Myocyte (in vitro differentiated cells): ENCODE measurements around the gene PLEKHG5. TPM values are rescaled to one million over a fixed set of nuclear protein-coding genes. Genes with fewer than 3 reads are reported as not detected.

ENCODE experiments used
- DNase-seq: peaks from one replicate; pipeline ENCODE4 v3.0.0-alpha.2; 2012; ENCODE audit warnings: low read depth
- total RNA-seq: library from RNA; depleted of rRNA; stranded (reverse); fragments of >200 nt; gene quantifications from 2 replicates; pipeline ENCODE4 v1.2.3, GENCODE V29; 2014

PLEKHG5 gene
- total RNA-seq, 1 donor from 2014 or later: 52.4 TPM

DNA sequence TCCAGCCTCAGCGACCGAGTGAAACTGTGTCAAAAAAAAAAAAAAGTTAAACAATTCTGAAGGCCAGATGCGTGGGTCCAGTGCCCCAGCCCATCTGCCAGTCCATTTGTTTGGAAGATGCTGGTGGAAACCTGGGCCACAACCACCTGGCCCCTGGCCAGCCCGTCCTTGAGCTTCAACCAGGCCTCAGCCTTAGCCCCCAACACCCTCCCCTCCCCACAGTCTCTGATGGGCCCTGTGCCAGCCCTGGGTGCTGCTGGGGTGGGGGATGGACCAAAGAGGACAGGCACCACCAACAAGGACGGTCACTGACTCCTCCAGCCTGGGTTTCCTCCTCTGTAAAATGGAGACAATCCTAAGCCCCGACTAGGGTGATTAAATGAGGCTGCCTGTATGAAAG is 19.6 kb upstream of the PLEKHG5 start:
- DNase-seq: no peak

GRCh38 chr1:6510493-6510892 is 19.0 kb upstream of the PLEKHG5 start:
- DNase-seq: no peak

- no peak for DNase-seq
Measured at GRCh38 chr1:6509919-6510291, 18.4 kb upstream of the PLEKHG5 start.

GRCh38 chr1:6509220-6509918 is 17.9 kb upstream of the PLEKHG5 start:
- DNase-seq: peak; percentile 68

GRCh38 chr1:6508816-6509189 is 17.3 kb upstream of the PLEKHG5 start:
- DNase-seq: no peak

DNA sequence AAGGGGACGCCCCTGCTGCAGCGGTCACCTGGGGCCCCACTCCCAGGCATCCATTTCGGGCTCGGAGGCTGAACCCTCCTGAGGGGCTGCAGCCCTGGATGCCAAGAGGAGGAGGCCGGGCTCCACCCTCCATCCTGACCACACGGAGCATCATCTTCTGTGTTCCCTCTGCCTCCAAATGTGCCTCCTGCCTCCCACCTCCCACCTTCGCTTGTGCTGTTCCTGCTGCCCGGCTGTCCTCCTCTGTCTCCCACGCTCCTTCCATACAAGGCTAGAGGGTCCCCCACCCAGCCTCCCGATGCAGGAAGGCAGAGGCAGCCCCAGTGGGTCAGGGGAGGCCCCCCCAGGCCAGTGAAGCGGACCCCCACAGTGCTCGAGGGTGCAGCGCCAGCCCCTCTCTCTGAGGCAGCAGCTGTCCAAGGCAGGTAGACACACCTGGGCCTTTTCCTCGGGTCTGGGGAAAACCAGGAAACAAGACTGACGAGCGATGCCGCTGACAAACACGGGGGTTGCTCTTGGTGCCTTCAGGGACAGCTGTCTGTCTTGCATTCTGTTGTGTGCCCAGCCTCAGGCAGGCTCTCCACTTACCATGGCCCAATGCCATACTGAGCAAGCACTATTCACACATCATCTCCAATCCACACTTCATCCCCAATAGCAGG is 16.8 kb upstream of the PLEKHG5 start:
- DNase-seq: peak; percentile 95

- no peak for DNase-seq
Measured at GRCh38 chr1:6507461-6507911, 16.0 kb upstream of the PLEKHG5 start.

- DNase-seq: peak; percentile 61
Measured at GRCh38 chr1:6507037-6507428, 15.6 kb upstream of the PLEKHG5 start.

GRCh38 chr1:6506210-6507036 is 15.0 kb upstream of the PLEKHG5 start:
- DNase-seq: no peak

DNA sequence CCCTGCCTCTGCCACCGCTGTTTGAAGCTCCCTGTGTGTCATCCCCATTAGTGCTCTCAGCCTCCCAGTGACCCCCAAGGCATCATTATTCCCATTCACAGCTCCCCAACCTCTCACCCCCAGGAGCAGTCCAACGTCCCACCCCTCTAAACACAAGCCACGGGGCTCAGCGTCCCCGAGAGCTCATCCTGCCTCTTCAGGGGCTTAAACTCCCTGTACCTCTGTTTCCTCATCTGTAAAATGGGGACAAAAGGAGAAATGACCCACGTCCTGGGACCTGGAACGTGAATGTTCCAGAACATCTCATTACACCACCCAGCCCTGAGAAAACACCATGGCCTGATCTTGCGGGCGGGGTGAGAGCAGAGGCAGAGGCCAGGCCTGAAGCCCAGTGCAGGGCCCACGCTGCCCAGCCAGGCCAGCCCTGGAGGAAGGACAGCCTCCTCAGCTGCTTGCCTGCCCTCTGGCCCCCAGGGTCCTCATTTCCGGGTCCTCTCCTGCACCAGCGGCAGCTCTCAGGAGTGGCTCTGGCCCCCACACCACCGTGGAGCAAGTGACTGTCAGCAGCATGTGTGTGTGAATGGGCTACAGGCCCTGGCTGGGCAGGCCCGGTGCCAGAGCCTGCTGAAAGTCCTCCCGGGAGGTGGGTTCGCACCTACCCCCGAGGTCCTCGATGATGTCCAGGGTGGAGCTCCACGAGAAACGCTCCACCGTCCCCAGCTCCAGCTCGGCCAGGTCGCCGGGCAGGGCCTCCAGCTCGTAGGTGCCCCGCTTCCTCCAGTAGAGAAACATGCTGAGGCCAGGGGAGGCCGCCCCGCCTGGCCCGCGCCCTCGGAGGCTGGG is 14.1 kb upstream of the PLEKHG5 start:
- DNase-seq: no peak

GRCh38 chr1:6504887-6505286 is 13.4 kb upstream of the PLEKHG5 start:
- DNase-seq: no peak

DNA sequence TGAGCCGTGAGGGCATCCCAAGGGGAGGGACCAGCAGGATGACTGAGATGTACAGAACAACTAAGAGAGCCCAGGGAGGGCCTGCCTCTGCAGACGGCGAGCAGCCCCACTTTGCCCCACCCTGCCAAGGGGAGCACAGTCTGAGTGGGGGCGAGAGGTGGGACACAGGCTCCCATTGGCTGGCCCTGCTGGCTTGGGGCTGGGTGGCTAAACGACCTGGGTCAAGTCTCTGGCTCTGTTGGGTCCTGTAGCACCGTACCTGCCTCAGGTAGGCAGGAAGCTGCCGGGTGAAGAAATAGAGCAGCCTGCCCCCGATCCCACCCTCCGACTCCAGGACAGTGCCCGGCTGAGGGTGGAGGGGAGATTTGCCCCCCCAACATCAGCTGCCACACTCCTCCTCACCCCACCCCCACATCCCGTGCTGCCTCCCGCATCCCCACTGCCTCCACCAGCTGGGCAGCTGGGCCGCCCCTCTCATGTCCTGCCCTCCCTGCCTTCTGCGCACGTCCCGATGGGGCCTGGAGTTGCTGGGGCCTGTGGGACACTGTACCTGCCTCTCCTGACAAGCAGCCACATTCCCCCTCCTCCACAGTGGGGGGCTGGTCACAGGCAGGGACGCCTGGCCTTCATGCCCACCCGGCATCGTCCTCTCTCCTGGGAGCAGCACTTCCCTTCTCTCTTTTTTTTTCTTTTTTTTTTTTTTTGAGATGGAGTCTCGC is 12.6 kb upstream of the PLEKHG5 start:
- DNase-seq: no peak

- DNase-seq: peak; percentile 99
Measured at GRCh38 chr1:6502000-6502891, 10.8 kb upstream of the PLEKHG5 start.

- no peak for DNase-seq
Measured at GRCh38 chr1:6501279-6501813, 9.9 kb upstream of the PLEKHG5 start.

- no peak for DNase-seq
Measured at GRCh38 chr1:6500544-6501278, 9.2 kb upstream of the PLEKHG5 start.

- DNase-seq: no peak
Measured at GRCh38 chr1:6499296-6499695, 7.8 kb upstream of the PLEKHG5 start.

DNA sequence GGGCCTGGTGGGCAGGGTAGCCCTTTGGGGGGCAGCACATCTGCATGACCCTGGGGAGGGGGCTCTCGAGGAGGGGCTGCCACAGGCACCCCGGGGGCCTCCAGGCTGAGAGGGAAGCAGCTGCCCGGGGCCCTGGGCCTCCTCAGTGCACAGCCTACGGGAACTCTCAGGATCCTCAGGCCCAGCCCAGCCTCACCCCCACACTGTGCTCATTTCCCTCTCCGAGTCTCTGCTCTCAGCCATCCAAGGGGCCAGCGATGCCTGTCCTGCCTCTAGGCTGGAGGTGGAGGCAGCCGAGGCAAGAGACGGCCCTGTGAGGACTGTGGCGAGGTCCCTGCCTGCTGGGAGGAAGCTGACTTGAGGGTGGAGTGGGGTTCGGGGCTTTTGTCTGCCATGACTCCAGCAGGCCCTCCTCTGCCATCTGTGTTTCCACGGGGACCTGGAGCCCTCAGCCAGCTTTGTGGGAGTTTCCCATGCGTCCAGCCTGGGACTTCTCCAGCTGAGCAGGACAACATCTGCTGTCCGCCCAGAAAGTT is 7.2 kb upstream of the PLEKHG5 start:
- no peak for DNase-seq

DNA sequence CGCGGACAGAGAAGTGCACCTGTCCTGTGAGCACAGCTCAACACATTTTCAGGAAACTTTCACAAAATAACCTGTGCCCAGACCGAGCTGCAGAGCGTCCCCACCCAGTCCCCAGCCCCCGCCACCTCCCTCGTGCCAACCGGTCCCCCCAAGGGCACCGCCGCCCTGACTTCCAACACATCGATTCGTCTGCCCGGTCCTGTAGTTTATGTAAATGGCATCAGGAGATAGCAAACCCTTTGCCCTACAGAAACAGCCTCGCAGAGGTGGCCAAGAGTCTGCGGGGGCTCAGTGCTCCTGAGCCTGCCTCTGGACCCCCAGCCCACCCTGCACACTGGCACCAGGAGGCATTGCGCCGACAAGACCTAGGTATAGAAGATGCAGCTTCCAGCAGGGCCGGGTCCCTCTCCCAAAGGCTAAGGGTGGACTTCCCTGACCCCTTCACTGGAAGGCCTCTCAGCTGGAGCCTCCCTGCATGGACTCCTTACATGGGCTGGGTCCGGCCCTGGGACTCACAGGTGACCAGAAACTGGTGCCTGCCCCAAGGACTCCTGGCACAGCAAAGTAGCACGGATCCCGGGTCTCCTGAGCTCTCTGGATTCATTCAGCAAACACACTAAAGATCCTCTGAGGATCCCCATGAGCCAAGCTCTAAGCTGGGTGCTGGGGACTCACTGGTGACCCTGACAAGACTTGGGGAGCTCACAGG is 6.6 kb upstream of the PLEKHG5 start:
- no peak for DNase-seq
